ENCODE results near the gene JMJD1C.

Gene JMJD1C

GRCh38 chr10:63125459-63125858 lies 340.3 kb downstream of the JMJD1C start:
- Histone ChIP-seq H3K4me3 (ENCODE audit: low read length, poor library complexity, severe bottlenecking) (no peak overlapping the region), H3K4me2 (ENCODE audit: low read depth, low read length, poor library complexity, severe bottlenecking) (no peak overlapping the region), H3K9ac (ENCODE audit: low read depth, low read length, poor library complexity, severe bottlenecking) (no peak overlapping the region), H3F3A (ENCODE audit: low read depth) (no peaks in the 10 kb centered on the region), H3K27me3 (ENCODE audit: insufficient read depth, low read length, poor library complexity, severe bottlenecking) (peaks cover 70% of the 10 kb centered on the region), H3K9me3 (ENCODE audit: insufficient read depth, low read depth, low read length) (no peaks in the 10 kb centered on the region), H3K36me3 (ENCODE audit: insufficient read depth, low read length) (no peaks in the 10 kb centered on the region), H3K79me2 (ENCODE audit: insufficient read depth, low read length) (no peaks in the 10 kb centered on the region), H3K4me1 (ENCODE audit: insufficient read depth, low read length, poor library complexity, severe bottlenecking) (no peaks in the 10 kb centered on the region), H3K9me2 (replicated peaks; ENCODE audit: low read depth, low read length) (no peaks in the 10 kb centered on the region), H2AFZ (ENCODE audit: low read length) (peak overlapping the region; percentile 21; the same call in 1 of the 2 replicates), H4K20me1 (ENCODE audit: insufficient read depth, low read length, poor library complexity, severe bottlenecking) (no peaks in the 10 kb centered on the region)
- no peak for TF ChIP-seq CTCF (conservative IDR thresholded peaks at IDR 0.05; ENCODE audit: low read length)
- TF ChIP-seq EZH2phosphoT487 (IDR thresholded peaks at IDR 0.05; ENCODE audit: borderline replicate concordance), result no peak

GRCh38 chr10:63123727-63124362 lies 341.9 kb downstream of the JMJD1C start:
- H2AFZ ChIP-seq (ENCODE audit: low read length), result no peak overlapping the region
- no peaks in the 10 kb centered on the region for H3K9me3 ChIP-seq (ENCODE audit: insufficient read depth, low read depth, low read length)
- no peak overlapping the region for H3K4me2 ChIP-seq (ENCODE audit: low read depth, low read length, poor library complexity, severe bottlenecking)
- H3K4me3 ChIP-seq (ENCODE audit: low read length, poor library complexity, severe bottlenecking), result no peak overlapping the region
- H3K4me1 ChIP-seq (ENCODE audit: insufficient read depth, low read length, poor library complexity, severe bottlenecking), result no peaks in the 10 kb centered on the region
- TF ChIP-seq CTCF (conservative IDR thresholded peaks at IDR 0.05; ENCODE audit: low read length) (no peak), EZH2phosphoT487 (IDR thresholded peaks at IDR 0.05; ENCODE audit: borderline replicate concordance) (no peak)
- H3K27me3 ChIP-seq (ENCODE audit: insufficient read depth, low read length, poor library complexity, severe bottlenecking), result peaks cover 57% of the 10 kb centered on the region
- H3F3A ChIP-seq (ENCODE audit: low read depth), result no peaks in the 10 kb centered on the region
- H3K36me3 ChIP-seq (ENCODE audit: insufficient read depth, low read length), result no peaks in the 10 kb centered on the region
- H3K9me2 ChIP-seq (replicated peaks; ENCODE audit: low read depth, low read length), result no peaks in the 10 kb centered on the region
- no peaks in the 10 kb centered on the region for H3K79me2 ChIP-seq (ENCODE audit: insufficient read depth, low read length)
- H3K9ac ChIP-seq (ENCODE audit: low read depth, low read length, poor library complexity, severe bottlenecking), result no peak overlapping the region
- no peaks in the 10 kb centered on the region for H4K20me1 ChIP-seq (ENCODE audit: insufficient read depth, low read length, poor library complexity, severe bottlenecking)

GRCh38 chr10:63120554-63120953 lies 345.2 kb downstream of the JMJD1C start:
- H3K9ac ChIP-seq (ENCODE audit: low read depth, low read length, poor library complexity, severe bottlenecking), result no peak overlapping the region
- H3K36me3 ChIP-seq (ENCODE audit: insufficient read depth, low read length), result no peaks in the 10 kb centered on the region
- peaks cover 40% of the 10 kb centered on the region for H3K27me3 ChIP-seq (ENCODE audit: insufficient read depth, low read length, poor library complexity, severe bottlenecking)
- H2AFZ ChIP-seq (ENCODE audit: low read length), result no peak overlapping the region; the same call in 1 of the 2 replicates
- H3F3A ChIP-seq (ENCODE audit: low read depth), result no peaks in the 10 kb centered on the region
- no peaks in the 10 kb centered on the region for H3K4me1 ChIP-seq (ENCODE audit: insufficient read depth, low read length, poor library complexity, severe bottlenecking)
- H3K4me3 ChIP-seq (ENCODE audit: low read length, poor library complexity, severe bottlenecking), result no peak overlapping the region
- no peaks in the 10 kb centered on the region for H3K9me3 ChIP-seq (ENCODE audit: insufficient read depth, low read depth, low read length)
- H4K20me1 ChIP-seq (ENCODE audit: insufficient read depth, low read length, poor library complexity, severe bottlenecking), result no peaks in the 10 kb centered on the region
- no peaks in the 10 kb centered on the region for H3K9me2 ChIP-seq (replicated peaks; ENCODE audit: low read depth, low read length)
- TF ChIP-seq EZH2phosphoT487 (IDR thresholded peaks at IDR 0.05; ENCODE audit: borderline replicate concordance) (no peak), CTCF (conservative IDR thresholded peaks at IDR 0.05; ENCODE audit: low read length) (no peak)
- no peak overlapping the region for H3K4me2 ChIP-seq (ENCODE audit: low read depth, low read length, poor library complexity, severe bottlenecking)
- no peaks in the 10 kb centered on the region for H3K79me2 ChIP-seq (ENCODE audit: insufficient read depth, low read length)

All from Loucy (cell line).